HS-27A (cell line): ENCODE measurements around the gene ARHGAP5.

Experiments used
- DNase-seq: peaks from one replicate; pipeline ENCODE4 v3.0.0-alpha.2; 2012; ENCODE audit warnings: low read depth, missing footprints

ARHGAP5 gene

GRCh38 chr14:32077081-32078022 is at the start of gene ARHGAP5:
Gene ARHGAP5 (plus strand): TSS chr14:32077304. CDS start chr14:32090670, 13,366 bp downstream.
- no peak for DNase-seq

DNA sequence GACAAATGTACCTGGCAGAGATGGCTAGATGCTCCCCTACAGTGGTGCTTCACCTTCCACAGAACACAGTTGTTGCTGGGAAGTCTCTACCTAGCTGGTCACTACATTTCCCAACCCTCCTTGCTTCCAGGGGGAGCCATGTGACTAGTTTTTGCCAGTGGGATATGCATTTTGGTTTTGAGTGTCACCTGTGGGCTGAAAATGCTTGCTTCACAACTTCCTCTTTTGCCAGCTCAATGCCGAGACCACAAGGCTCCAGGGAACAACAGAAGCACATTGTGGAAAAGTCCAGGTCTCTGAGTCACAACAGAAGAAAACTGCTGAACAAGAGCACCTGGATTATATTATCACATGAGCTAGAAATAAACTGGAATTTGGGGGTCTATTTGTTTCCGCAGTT is 48.5 kb upstream of the ARHGAP5 start:
- DNase-seq: no peak

- no peak for DNase-seq
These were observed 43.6 kb upstream of the ARHGAP5 start for GRCh38 chr14:32033543-32033942.

- DNase-seq: no peak
These were observed 38.2 kb upstream of the ARHGAP5 start for GRCh38 chr14:32038876-32039275.

- DNase-seq: no peak
These were observed 37.6 kb upstream of the ARHGAP5 start for GRCh38 chr14:32039401-32040030.

- no peak for DNase-seq
These were observed 33.5 kb upstream of the ARHGAP5 start for GRCh38 chr14:32043624-32044023.

DNA sequence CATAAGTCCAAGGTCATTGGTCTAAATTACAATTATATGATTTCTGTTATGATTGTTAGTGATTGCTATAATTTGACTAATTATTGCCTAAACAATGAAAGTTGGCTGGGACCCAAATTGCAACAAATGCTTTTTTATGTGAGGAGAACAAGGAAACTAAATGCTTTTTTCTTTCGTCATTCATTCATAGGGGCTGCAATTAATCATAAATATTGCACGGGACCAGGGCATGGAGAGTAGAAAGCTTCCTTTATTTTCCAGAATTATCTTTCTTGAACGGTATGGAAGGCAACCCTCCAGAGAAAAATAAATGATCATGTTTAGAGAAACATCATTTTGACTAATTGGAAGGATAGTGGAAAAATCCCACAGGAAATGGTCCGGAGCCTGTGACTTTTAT is 32.6 kb upstream of the ARHGAP5 start:
- DNase-seq: no peak

- no peak for DNase-seq
These were observed 29.3 kb upstream of the ARHGAP5 start for GRCh38 chr14:32047791-32048190.

DNA sequence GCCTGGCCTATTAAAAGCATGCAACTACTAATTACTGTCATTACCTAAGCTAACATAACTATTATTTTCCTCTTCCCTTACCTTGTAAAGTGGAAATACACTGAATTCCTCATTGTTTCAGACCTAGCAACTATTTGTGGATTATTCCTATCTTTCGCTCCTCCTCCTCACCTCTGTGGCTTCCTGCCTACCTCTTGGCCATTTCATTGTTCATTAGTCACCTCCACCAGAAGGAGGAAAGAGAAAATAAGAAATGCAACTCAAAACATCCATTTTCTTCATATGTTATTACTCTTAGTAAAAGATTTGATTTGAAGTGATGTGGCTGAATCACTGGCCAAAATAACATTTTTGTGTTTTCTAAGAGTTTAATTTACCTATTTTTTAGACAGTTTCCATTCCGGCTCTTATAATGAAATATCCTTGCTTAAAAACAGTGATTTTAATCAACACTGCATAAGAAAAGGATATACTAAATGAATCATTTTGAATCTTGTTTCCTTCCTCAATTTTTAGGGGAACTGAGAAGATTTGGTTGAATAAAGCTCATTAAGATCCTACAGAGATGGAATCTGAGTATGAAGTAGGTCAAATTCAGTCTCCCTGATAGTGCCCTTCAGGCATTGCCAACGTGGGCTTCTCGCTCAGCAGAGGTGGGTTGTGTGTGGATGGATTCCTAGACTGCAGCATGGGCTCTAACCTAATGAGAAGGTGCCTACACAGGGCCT is 27.6 kb upstream of the ARHGAP5 start:
- no peak for DNase-seq

- DNase-seq: no peak
These were observed 26.2 kb upstream of the ARHGAP5 start for GRCh38 chr14:32050878-32051277.

DNA sequence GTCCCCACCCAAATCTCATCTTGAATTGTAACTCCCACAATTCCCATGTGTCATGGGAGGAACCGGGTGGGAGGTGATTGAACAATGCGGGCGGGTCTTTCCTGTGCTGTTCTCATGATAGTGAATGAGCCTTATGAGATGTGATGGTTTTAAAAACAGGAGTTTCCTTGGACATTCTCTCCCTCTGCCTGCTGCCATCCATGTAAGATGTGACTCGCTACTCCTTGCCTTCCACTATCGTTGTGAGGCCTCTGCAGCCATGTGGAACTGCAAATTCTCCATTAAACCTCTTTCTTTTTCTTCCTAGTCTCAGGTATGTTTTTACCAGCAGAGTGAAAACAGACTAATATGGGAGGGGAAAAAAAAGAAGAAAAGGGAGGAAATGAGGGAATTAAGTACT is 22.6 kb upstream of the ARHGAP5 start:
- DNase-seq: no peak

DNA sequence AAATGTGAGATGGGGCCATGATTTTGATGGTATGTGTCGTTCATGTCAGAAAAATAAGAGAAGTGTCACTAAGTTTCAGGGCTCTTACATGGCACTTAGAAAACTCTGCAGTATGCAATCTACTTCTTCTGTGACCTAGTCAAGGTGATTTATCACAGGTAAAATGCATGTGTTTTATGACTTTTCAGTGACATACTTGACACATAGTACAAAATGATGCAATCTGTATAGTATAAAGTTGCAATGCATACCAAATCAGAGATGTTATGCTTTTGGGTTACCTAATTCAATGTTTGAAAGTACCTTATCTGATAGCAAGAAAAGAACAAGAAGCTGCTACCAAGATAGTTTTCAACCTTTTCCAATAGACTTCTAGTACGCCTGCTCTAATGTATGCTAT is 21.9 kb upstream of the ARHGAP5 start:
- DNase-seq: no peak

DNA sequence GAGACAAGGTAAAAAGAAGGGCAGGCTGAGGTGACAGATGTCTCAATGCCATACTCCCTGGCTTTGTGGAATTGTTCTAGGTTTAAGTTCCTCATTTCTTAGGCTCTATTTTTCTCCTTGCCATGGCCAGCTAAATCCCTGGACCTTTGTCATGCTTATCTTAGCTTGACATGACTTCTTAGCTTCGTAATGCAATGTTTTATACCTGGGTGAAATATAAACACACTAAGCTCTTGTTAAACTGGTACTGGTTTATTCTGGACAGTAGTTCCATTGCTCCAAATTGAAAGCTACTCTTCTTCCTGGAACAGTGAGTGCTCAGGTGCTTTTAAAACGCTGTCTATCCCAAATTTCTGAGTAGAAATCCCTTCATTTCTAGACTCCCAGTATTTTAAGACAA is 17.4 kb upstream of the ARHGAP5 start:
- no peak for DNase-seq

GRCh38 chr14:32064931-32065330 is 12.2 kb upstream of the ARHGAP5 start:
- no peak for DNase-seq

DNA sequence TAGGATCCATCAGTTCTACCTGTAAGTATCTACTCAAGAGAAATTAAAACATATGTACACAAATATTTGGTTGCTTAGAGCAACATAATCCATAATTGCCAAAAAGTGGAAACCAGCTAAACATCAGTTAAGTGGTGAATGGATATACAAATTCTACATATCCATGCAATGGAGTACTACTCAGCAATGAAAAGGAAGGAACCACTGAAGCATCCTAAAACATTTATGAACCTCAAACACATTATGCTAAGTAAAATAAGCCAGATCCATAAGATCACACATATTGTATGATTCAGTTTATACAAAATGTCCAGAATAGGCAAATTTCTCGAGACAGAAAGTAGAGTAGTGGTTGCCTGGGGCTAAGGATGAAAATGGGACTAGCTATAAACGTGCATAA is 8.4 kb upstream of the ARHGAP5 start:
- no peak for DNase-seq

DNA sequence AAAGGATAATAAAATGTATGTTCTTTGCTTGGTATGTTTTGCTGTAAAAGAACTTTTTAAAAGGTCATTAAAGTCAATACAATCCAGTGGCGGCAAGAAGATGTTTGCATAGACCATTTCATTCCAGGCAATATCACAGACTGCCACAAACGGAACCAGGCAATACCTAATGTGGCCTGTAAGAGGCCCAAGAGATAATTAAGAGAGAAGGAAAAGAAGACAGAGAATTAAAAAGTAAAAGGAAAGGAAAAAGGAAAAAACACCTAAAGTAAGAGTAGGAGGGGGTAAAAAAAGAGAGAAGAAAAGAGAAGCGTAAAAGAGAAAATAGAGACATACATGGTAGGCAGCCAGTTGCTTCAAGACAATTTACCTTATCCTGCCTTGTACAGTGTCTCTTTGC is 6.8 kb upstream of the ARHGAP5 start:
- DNase-seq: no peak

- no peak for DNase-seq
These were observed 4.4 kb upstream of the ARHGAP5 start for GRCh38 chr14:32072676-32073075.

- DNase-seq: no peak
These were observed 3.4 kb upstream of the ARHGAP5 start for GRCh38 chr14:32073537-32074189.

DNA sequence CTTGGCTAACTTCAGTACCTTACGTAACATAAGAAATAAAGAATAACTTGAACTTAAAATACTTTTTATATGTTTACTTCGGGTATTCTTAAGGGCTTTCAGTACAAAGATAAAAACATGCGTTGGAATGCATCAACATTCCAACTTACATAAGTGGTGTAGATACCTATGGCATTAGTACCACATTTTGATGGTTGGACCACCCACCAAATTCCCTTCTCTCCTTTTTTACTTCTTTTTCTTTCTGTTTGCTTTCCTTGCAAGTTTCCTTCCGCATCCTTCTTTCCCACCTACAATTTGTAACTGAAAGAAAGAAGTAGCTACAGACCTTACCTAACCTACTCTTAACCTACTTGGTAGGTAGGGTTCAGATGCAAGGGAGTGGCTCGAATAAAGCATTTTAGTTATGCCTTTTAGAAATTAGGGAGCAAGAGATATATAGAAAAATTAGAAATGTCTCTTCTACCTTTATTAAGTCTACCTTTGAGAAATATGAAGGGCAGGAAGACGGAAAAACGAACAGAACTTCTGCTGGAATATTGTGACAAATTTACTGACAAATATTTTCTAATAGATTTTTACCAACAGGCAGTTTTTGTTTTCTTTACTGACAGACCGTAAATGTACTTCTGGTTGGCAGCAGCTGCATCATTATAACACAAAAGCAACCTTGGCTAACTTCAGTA is 2.1 kb upstream of the ARHGAP5 start:
- DNase-seq: no peak

DNA sequence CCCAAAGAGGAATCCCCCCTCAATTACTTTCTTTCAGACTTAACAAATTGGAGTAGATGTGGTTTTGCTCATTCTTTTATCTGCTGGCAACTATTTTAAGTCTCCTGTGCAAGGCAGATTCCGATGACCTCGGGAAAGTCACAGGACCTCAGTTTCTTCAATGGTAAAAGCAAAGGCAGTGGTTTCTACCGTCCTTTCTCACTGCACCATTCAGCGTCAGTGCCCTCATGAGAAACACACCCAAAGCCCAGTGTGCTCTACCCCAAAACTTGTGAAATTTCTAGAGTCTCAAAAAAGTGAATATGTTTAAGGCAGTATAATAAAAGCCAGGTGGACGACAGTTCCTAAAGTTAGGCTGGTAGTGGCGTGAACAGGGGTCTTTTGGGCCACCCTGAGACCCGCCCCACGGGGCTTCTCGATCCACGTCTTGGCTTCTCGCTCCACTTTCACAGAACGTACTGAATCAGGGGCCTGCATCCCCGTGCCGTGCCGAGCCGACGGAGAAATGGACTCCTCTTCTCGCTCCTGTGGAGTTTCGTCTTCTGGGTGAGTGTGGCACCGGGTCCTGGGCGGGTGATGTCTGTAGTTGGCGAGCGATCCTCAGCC is 1.3 kb upstream of the ARHGAP5 start:
- no peak for DNase-seq
